KMS-11 (cell line): ENCODE data around the gene DTD1.

Experiments used
- H2AFZ ChIP-seq: fragments of 200-600 bp; sonication (generic); 2 replicates; pipeline ENCODE4 v1.6.1; 2016; ENCODE audit warnings: antibody characterized with exemption, mixed run types, low read depth
- H3K27ac ChIP-seq: fragments of 200-600 bp; sonication (generic); 2 replicates; pipeline ENCODE4 v1.6.1; 2016; ENCODE audit warnings: mild to moderate bottlenecking, mixed run types
- H3K27me3 ChIP-seq: fragments of 200-600 bp; sonication (generic); 2 replicates; pipeline ENCODE4 v1.6.1; 2017; ENCODE audit warnings: mild to moderate bottlenecking, low read depth, mixed run types, moderate library complexity; ENCODE audit not compliant: insufficient read depth
- H3K36me3 ChIP-seq: fragments of 200-600 bp; sonication (generic); 2 replicates; pipeline ENCODE4 v1.6.1; 2017; ENCODE audit warnings: mild to moderate bottlenecking, mixed run types; ENCODE audit not compliant: insufficient read depth
- H3K4me1 ChIP-seq: fragments of 200-600 bp; sonication (generic); 2 replicates; pipeline ENCODE4 v1.6.1; 2016; ENCODE audit warnings: mild to moderate bottlenecking, low read depth, mixed run types; ENCODE audit not compliant: poor library complexity, severe bottlenecking
- H3K4me2 ChIP-seq: fragments of 200-600 bp; sonication (generic); 2 replicates; pipeline ENCODE4 v1.7.0; 2016; ENCODE audit warnings: mild to moderate bottlenecking, mixed run types
- H3K4me3 ChIP-seq: fragments of 200-600 bp; sonication (generic); IDR thresholded peaks from 2 replicates; pipeline ENCODE4 v1.6.1; 2017; ENCODE audit warnings: low read depth, low read length, mixed read lengths; ENCODE audit not compliant: insufficient read depth
- H3K79me2 ChIP-seq: fragments of 200-600 bp; sonication (generic); 2 replicates; pipeline ENCODE4 v1.6.1; 2016; ENCODE audit warnings: low read depth, mixed run types; ENCODE audit not compliant: insufficient read depth
- H3K9ac ChIP-seq: fragments of 200-600 bp; sonication (generic); 2 replicates; pipeline ENCODE4 v1.6.1; 2016; ENCODE audit warnings: mild to moderate bottlenecking, mixed run types
- H4K20me1 ChIP-seq: fragments of 200-600 bp; sonication (generic); 2 replicates; pipeline ENCODE4 v1.6.1; 2016; ENCODE audit warnings: mild to moderate bottlenecking, mixed run types; ENCODE audit not compliant: insufficient read depth
- TF ChIP-seq, protein P1 (sequence below): fragments of 200-600 bp; sonication (generic); conservative IDR thresholded peaks from 2 replicates; pipeline ENCODE4 v1.6.1; 2017; ENCODE audit warnings: low read depth, mild to moderate bottlenecking, antibody characterized with exemption, low read length, moderate library complexity, mixed read lengths

Gene DTD1

DNA sequence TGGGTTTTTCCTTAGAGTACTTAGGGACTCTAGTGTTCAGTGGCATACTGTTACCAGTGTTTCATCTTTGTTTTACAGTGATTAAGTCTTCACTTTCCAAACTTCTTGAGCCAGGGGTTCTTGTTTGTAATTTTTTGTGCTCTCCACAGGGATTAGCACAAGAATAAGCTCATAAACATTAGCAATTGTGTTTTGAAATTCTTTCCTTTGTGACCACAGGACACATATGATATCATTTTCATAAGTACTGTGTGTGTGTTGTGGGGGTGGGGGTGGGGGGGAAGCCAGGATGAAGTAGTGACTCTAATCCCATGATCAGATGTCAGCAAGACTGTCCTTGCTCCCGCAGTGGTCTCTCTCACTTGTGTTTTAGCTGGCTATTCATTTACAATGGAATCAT lies 124.3 kb downstream of the DTD1 start:
- TF ChIP-seq, protein P1, sequence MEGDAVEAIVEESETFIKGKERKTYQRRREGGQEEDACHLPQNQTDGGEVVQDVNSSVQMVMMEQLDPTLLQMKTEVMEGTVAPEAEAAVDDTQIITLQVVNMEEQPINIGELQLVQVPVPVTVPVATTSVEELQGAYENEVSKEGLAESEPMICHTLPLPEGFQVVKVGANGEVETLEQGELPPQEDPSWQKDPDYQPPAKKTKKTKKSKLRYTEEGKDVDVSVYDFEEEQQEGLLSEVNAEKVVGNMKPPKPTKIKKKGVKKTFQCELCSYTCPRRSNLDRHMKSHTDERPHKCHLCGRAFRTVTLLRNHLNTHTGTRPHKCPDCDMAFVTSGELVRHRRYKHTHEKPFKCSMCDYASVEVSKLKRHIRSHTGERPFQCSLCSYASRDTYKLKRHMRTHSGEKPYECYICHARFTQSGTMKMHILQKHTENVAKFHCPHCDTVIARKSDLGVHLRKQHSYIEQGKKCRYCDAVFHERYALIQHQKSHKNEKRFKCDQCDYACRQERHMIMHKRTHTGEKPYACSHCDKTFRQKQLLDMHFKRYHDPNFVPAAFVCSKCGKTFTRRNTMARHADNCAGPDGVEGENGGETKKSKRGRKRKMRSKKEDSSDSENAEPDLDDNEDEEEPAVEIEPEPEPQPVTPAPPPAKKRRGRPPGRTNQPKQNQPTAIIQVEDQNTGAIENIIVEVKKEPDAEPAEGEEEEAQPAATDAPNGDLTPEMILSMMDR = no peak
- Histone ChIP-seq H3K4me3 (no peak overlapping the region), H3K9ac (no peak overlapping the region), H3K79me2 (no peaks in the 10 kb centered on the region), H4K20me1 (no peaks in the 10 kb centered on the region), H2AFZ (no peak overlapping the region), H3K4me2 (no peak overlapping the region), H3K27ac (no peak overlapping the region), H3K4me1 (no peaks in the 10 kb centered on the region), H3K27me3 (no peaks in the 10 kb centered on the region), H3K36me3 (no peaks in the 10 kb centered on the region)

DNA sequence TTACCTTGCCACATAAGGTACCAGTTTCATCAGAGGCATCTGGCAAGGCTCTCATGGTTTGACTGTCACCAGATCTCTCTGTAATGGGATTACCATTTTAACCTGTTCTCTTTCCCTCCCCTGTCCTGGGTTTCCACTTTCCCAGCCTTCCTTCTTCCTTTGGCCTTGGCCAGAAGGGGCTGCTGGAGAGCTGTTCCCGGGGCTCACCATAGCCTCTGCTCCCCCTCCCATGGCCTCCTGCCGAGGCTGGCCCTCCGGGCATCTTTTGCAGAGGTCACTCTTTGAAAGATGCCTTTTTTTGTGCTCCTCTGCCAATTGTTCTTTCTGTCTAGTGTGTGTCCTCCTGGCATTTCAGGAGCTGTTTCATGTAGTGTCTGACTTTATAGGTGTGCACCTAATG lies 125.0 kb downstream of the DTD1 start:
- H3K4me1 ChIP-seq = no peaks in the 10 kb centered on the region
- H3K4me2 ChIP-seq = no peak overlapping the region
- H4K20me1 ChIP-seq = no peaks in the 10 kb centered on the region
- no peaks in the 10 kb centered on the region for H3K27me3 ChIP-seq
- no peak overlapping the region for H3K9ac ChIP-seq
- no peak overlapping the region for H3K27ac ChIP-seq
- no peak overlapping the region for H3K4me3 ChIP-seq
- no peak overlapping the region for H2AFZ ChIP-seq
- H3K36me3 ChIP-seq = no peaks in the 10 kb centered on the region
- H3K79me2 ChIP-seq = no peaks in the 10 kb centered on the region
- TF ChIP-seq, protein P1 = no peak

DNA sequence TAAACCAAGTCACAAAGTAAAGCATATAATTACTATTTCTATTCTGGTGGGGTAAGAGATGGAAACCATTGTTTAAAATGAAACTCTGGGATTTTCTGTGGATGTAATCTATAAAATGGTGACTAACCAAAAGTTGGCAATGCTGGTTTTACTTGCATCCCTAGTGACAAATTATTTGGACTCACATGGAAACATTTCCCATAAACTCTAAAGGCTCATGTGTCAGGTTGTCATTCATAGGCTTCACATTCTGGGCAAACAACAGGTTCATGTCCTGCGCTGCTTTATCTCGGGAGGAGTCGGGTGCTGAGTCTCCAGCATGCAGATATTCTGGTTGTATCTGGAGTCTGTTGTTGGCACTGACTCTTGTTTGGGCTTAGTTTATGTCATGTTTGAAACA lies 127.7 kb downstream of the DTD1 start:
- H3K4me3 ChIP-seq = no peak overlapping the region

DNA sequence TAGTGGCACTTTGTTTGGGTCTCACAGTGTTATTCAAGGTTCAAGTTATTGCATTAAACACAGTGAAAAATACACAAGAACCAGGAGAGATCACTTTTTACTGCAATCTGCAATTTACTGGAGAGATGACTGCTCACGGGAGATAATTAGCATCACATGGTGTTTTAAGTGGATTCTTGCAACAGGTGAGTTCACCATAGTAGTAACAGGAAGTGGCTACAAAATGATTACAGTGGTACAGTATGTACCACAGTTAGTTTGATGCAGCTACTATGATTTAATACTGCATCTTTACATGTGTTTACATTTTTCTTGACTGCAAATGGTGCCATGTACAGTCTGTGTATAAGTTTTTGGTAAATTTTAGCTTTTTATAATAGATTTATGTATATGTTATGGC lies 129.2 kb downstream of the DTD1 start:
- no peaks in the 10 kb centered on the region for H3K27me3 ChIP-seq
- no peaks in the 10 kb centered on the region for H4K20me1 ChIP-seq
- H2AFZ ChIP-seq = no peak overlapping the region
- H3K79me2 ChIP-seq = no peaks in the 10 kb centered on the region
- H3K36me3 ChIP-seq = no peaks in the 10 kb centered on the region
- no peak overlapping the region for H3K9ac ChIP-seq
- H3K4me1 ChIP-seq = no peaks in the 10 kb centered on the region
- no peak overlapping the region for H3K4me3 ChIP-seq
- H3K4me2 ChIP-seq = no peak overlapping the region
- TF ChIP-seq, protein P1 = no peak
- H3K27ac ChIP-seq = no peak overlapping the region

More for the DNA sequence above, 127.7 kb downstream of the DTD1 start:
- H3K4me2 ChIP-seq = no peak overlapping the region
- no peaks in the 10 kb centered on the region for H3K4me1 ChIP-seq
- TF ChIP-seq, protein P1 = no peak
- no peak overlapping the region for H3K27ac ChIP-seq
- H3K9ac ChIP-seq = no peak overlapping the region
- no peaks in the 10 kb centered on the region for H3K79me2 ChIP-seq
- H4K20me1 ChIP-seq = no peaks in the 10 kb centered on the region
- no peak overlapping the region for H2AFZ ChIP-seq
- H3K36me3 ChIP-seq = no peaks in the 10 kb centered on the region
- H3K27me3 ChIP-seq = no peaks in the 10 kb centered on the region
